ENCODE results near the gene E2F2. TPM values are rescaled to one million over a fixed set of nuclear protein-coding genes. Genes with fewer than 3 reads are reported as not detected.

E2F2 gene
- total and polyA plus RNA-seq, 2 of the 13 experiments (the other 11 are each of a cell fraction or from before 2014, with no cell fraction given): 0.65 to 6.6 TPM

GRCh38 chr1:23559136-23559984 lies 28.3 kb upstream of the E2F2 start, which contains the start of gene ID3 (continued):
- TF ChIP-seq ZNF136 (CRISPR knock-in tag; IDR thresholded peaks at IDR 0.05; ENCODE audit: low read depth) (no peak), JDP2 (CRISPR knock-in tag; IDR thresholded peaks at IDR 0.05; ENCODE audit: borderline replicate concordance) (no peak), SRSF1 (optimal IDR thresholded peaks at IDR 0.05; ENCODE audit: low read depth, low read length) (no peak), FOXK1 (CRISPR knock-in tag; IDR thresholded peaks at IDR 0.05; ENCODE audit: borderline replicate concordance, low read depth) (peak; percentile 8; the same call in 1 of the 2 replicates), LCORL (IDR thresholded peaks at IDR 0.05) (no peak), LCORL (CRISPR knock-in tag; IDR thresholded peaks at IDR 0.05) (no peak), ZNF441 (CRISPR knock-in tag; IDR thresholded peaks at IDR 0.05; ENCODE audit: borderline replicate concordance) (no peak; the same call in 1 of the 2 replicates), ZNF430 (CRISPR knock-in tag; IDR thresholded peaks at IDR 0.05) (peak; percentile 55; the same call in 1 of the 2 replicates), ZBTB26 (CRISPR knock-in tag; IDR thresholded peaks at IDR 0.05; ENCODE audit: borderline replicate concordance) (0 out of 2 replicates have a peak, but pooled peaks have one; percentile 59), ZNF878 (CRISPR knock-in tag; IDR thresholded peaks at IDR 0.05) (peak; percentile 73; the same call in 1 of the 2 replicates), ZNF431 (CRISPR knock-in tag; IDR thresholded peaks at IDR 0.05; ENCODE audit: borderline replicate concordance, low read depth) (no peak), ZNF761 (CRISPR knock-in tag; conservative IDR thresholded peaks at IDR 0.05) (no peak), ZNF446 (CRISPR knock-in tag; IDR thresholded peaks at IDR 0.05) (no peak; the same call in 1 of the 2 replicates), ZNF121 (CRISPR knock-in tag; IDR thresholded peaks at IDR 0.05) (no peak), EZH2 (conservative IDR thresholded peaks at IDR 0.05; ENCODE audit: low read depth, low read length) (no peak), ZNF549 (CRISPR knock-in tag; IDR thresholded peaks at IDR 0.05) (no peak), ZKSCAN5 (CRISPR knock-in tag; IDR thresholded peaks at IDR 0.05) (no peak), PAX8 (CRISPR knock-in tag; IDR thresholded peaks at IDR 0.05; ENCODE audit: borderline replicate concordance) (no peak), HOXA3 (CRISPR knock-in tag; IDR thresholded peaks at IDR 0.05) (peak; percentile 37), ZNF816 (CRISPR knock-in tag; IDR thresholded peaks at IDR 0.05; ENCODE audit: borderline replicate concordance) (peak; percentile 80; the same call in 1 of the 2 replicates), ZNF766 (CRISPR knock-in tag; IDR thresholded peaks at IDR 0.05; ENCODE audit: borderline replicate concordance) (peak; percentile 98), ZNF558 (CRISPR knock-in tag; IDR thresholded peaks at IDR 0.05; ENCODE audit: borderline replicate concordance) (no peak), ZSCAN21 (CRISPR knock-in tag; IDR thresholded peaks at IDR 0.05; ENCODE audit: borderline replicate concordance) (peak; percentile 52), NFKB2 (CRISPR knock-in tag; IDR thresholded peaks at IDR 0.05; ENCODE audit: borderline replicate concordance) (no peak), KMT2B (CRISPR knock-in tag; IDR thresholded peaks at IDR 0.05) (no peak; the same call in 1 of the 2 replicates), ZNF768 (CRISPR knock-in tag; IDR thresholded peaks at IDR 0.05) (peak; percentile 61; the same call in 1 of the 2 replicates)
- TF ChIP-seq, protein P1, sequence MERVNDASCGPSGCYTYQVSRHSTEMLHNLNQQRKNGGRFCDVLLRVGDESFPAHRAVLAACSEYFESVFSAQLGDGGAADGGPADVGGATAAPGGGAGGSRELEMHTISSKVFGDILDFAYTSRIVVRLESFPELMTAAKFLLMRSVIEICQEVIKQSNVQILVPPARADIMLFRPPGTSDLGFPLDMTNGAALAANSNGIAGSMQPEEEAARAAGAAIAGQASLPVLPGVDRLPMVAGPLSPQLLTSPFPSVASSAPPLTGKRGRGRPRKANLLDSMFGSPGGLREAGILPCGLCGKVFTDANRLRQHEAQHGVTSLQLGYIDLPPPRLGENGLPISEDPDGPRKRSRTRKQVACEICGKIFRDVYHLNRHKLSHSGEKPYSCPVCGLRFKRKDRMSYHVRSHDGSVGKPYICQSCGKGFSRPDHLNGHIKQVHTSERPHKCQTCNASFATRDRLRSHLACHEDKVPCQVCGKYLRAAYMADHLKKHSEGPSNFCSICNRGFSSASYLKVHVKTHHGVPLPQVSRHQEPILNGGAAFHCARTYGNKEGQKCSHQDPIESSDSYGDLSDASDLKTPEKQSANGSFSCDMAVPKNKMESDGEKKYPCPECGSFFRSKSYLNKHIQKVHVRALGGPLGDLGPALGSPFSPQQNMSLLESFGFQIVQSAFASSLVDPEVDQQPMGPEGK (CRISPR knock-in tag; IDR thresholded peaks at IDR 0.05): peak; percentile 51; the same call in 1 of the 2 replicates
- TF ChIP-seq, protein P2, sequence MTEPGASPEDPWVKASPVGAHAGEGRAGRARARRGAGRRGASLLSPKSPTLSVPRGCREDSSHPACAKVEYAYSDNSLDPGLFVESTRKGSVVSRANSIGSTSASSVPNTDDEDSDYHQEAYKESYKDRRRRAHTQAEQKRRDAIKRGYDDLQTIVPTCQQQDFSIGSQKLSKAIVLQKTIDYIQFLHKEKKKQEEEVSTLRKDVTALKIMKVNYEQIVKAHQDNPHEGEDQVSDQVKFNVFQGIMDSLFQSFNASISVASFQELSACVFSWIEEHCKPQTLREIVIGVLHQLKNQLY (CRISPR knock-in tag; IDR thresholded peaks at IDR 0.05): 0 out of 2 replicates have a peak, but pooled peaks have one; percentile 38

Data from HepG2 (cell line).